Stomach (tissue), 4 donors: ENCODE results near the gene KCNAB2.

Source experiments
- POLR2A ChIP-seq, 4 donors: fragments of 450-650 bp; IDR thresholded peaks; one replicate each; pipeline ENCODE4 v1.6.1; 2016; ENCODE audit warnings: antibody characterized with exemption in 4 of 4, control low read depth in 2 of 4, mild to moderate bottlenecking in 1 of 4, moderate library complexity in 1 of 4
- POLR2AphosphoS5 ChIP-seq, 3 donors: sonication (generic); formaldehyde crosslinking; IDR thresholded peaks; one replicate each; pipeline ENCODE4 v1.6.1; 2016; ENCODE audit warnings: antibody characterized with exemption in 3 of 3

DNA sequence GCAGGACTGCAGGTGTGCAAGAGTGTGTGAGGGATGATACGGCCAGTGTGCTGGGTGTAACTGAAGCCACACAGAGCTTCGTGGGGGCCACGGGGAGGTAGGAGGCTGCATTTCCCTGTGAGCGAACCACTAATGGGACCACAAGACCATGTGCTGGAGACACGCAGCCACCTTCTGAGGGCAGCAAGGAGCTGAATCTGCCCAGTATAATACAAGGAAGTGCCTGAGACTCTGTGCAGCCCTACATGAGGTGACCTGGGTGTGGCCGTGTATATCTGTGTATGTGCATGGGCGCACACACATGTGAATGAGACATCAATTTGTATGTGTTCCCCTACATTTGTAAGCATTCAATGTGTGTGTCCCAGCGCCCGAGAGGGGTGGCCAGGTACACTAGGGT, 83.6 kb downstream of the KCNAB2 start:
- TF ChIP-seq POLR2A (IDR thresholded peaks at IDR 0.05) (no peak), POLR2AphosphoS5 (IDR thresholded peaks at IDR 0.05) (no peak)
